Gastrocnemius medialis (tissue), 4 donors: ENCODE measurements around the gene ATRNL1. TPM values are rescaled to one million over a fixed set of nuclear protein-coding genes. Genes with fewer than 3 reads are reported as not detected.

Experiments used
- ATAC-seq, 2 donors: fragments of 150-250 bp; one replicate each; pipeline ENCODE4 v1.9.1; 2016
- DNase-seq, 2 donors: peaks; one replicate each; pipeline ENCODE4 v3.0.0-alpha.2; 2019
- H3K27ac ChIP-seq, 4 donors: fragments of 200-600 bp; sonication (generic); 1 replicate in 1 of 4; 2 replicates in 3 of 4; pipeline ENCODE4 v1.5.1; 2016 to 2018; ENCODE audit warnings: mild to moderate bottlenecking in 2 of 4, moderate library complexity in 1 of 4
- H3K27me3 ChIP-seq, 3 donors: fragments of 200-600 bp; sonication (generic) in 2 of 3; 1 replicate in 1 of 3; 2 replicates in 2 of 3; pipeline versions ENCODE4 v1.5.1 to v1.6.0; 2016 to 2019; ENCODE audit warnings: mild to moderate bottlenecking in 1 of 3, moderate library complexity in 1 of 3
- H3K36me3 ChIP-seq, 2 donors: fragments of 200-600 bp; sonication (generic) in 1 of 2; one replicate each; pipeline ENCODE4 v1.5.1; 2017 to 2018
- H3K4me1 ChIP-seq, 2 donors: fragments of 200-600 bp; sonication (generic) in 1 of 2; one replicate each; pipeline ENCODE4 v1.5.1; 2016 to 2017; ENCODE audit warnings: mild to moderate bottlenecking in 2 of 2
- H3K4me3 ChIP-seq, 4 donors: fragments of 200-600 bp; sonication (generic) in 3 of 4; 1 replicate in 1 of 4; 2 replicates in 3 of 4; pipeline ENCODE4 v1.5.1; 2016 to 2019; ENCODE audit warnings: mild to moderate bottlenecking in 2 of 4
- H3K9me3 ChIP-seq, 3 donors: fragments of 200-600 bp; sonication (generic) in 2 of 3; 1 replicate in 1 of 3; 2 replicates in 2 of 3; pipeline ENCODE4 v1.5.1; 2016 to 2019
- POLR2A ChIP-seq, 2 donors: fragments of 450-650 bp; IDR thresholded peaks; one replicate each; pipeline ENCODE4 v1.6.1; 2017; ENCODE audit warnings: antibody characterized with exemption in 2 of 2, mild to moderate bottlenecking in 2 of 2, moderate library complexity in 2 of 2
- in situ Hi-C, 4 donors: fragments of 200-750 bp; cut with MboI; loops; one replicate each; pipeline versions ENCODE4 v1.15.0 to v1.8.0; 2017; ENCODE audit warnings: low sequenced_read_pairs in 4 of 4
- intact Hi-C: fragments of 100-400 bp; cut with DNase I; formaldehyde crosslinking; loops from one replicate; pipeline ENCODE4 v1.15.1; 2023; ENCODE audit warnings: low total_unique reads
- total RNA-seq, 4 donors: library from RNA; depleted of rRNA; stranded (reverse); fragments of >200 nt; gene quantifications; one replicate each; pipeline versions ENCODE4 v1.1.0 to v1.2.3, GENCODE V29; 2016
- TF ChIP-seq, protein P1 (sequence below), 5 experiments: fragments of 450-650 bp in 3 of 5; fragments of 200-600 bp in 2 of 5; sonication (generic) in 2 of 5; IDR thresholded peaks in 4 of 5; conservative IDR thresholded peaks in 1 of 5; 1 replicate in 4 of 5; 2 replicates in 1 of 5; pipeline ENCODE4 v1.5.1; 2016 to 2019; ENCODE audit warnings: antibody characterized with exemption in 5 of 5, mild to moderate bottlenecking in 3 of 5, moderate library complexity in 3 of 5

ATRNL1 gene
- total RNA-seq, 4 donors from 2014 or later, result 1.6 to 10.8 (median 3.8) TPM

DNA sequence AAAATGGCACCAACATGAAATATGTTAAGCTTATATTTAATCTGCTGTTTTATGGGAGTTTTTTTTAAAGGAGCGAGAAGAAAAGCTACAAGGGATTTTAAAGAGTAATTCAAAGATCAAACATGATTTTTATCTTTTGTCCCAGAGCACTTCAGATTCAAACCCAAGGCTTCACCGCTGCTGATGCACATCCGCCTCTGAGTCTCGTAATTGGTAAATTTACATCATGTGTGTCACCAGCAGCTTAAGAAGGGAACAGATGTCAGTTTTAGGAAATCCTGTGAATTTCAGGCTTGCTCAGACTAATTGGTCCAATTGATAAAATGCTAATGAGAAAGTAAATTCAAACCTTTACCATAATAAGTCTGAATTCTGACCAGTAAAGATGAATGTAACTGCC is 773.5 kb downstream of the ATRNL1 start:
- no peak for ATAC-seq
- Histone ChIP-seq H3K27ac (no peak overlapping the region), H3K36me3 (no peaks in the 10 kb centered on the region), H3K4me1 (no peaks in the 10 kb centered on the region), H3K27me3 (no peaks in the 10 kb centered on the region), H3K9me3 (no peaks in the 10 kb centered on the region), H3K4me3 (no peak overlapping the region)
- in situ Hi-C loops (no loop called here), intact Hi-C loops (no loop called here)
- no peak for DNase-seq
- TF ChIP-seq, protein P1, sequence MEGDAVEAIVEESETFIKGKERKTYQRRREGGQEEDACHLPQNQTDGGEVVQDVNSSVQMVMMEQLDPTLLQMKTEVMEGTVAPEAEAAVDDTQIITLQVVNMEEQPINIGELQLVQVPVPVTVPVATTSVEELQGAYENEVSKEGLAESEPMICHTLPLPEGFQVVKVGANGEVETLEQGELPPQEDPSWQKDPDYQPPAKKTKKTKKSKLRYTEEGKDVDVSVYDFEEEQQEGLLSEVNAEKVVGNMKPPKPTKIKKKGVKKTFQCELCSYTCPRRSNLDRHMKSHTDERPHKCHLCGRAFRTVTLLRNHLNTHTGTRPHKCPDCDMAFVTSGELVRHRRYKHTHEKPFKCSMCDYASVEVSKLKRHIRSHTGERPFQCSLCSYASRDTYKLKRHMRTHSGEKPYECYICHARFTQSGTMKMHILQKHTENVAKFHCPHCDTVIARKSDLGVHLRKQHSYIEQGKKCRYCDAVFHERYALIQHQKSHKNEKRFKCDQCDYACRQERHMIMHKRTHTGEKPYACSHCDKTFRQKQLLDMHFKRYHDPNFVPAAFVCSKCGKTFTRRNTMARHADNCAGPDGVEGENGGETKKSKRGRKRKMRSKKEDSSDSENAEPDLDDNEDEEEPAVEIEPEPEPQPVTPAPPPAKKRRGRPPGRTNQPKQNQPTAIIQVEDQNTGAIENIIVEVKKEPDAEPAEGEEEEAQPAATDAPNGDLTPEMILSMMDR (IDR thresholded peaks at IDR 0.05 in 4 of 5, conservative IDR thresholded peaks at IDR 0.05 in 1 of 5), result no peak
- TF ChIP-seq POLR2A (IDR thresholded peaks at IDR 0.05), result no peak

- Histone ChIP-seq H3K9me3 (no peaks in the 10 kb centered on the region), H3K27ac (no peak overlapping the region), H3K4me3 (no peak overlapping the region), H3K4me1 (no peaks in the 10 kb centered on the region), H3K36me3 (no peaks in the 10 kb centered on the region), H3K27me3 (no peaks in the 10 kb centered on the region)
- ATAC-seq (no peak), DNase-seq (no peak)
- in situ Hi-C loops (no loop called here), intact Hi-C loops (no loop called here)
- no peak for TF ChIP-seq POLR2A (IDR thresholded peaks at IDR 0.05)
- TF ChIP-seq, protein P1 (IDR thresholded peaks at IDR 0.05 in 4 of 5, conservative IDR thresholded peaks at IDR 0.05 in 1 of 5), result no peak
Measured at GRCh38 chr10:115867305-115867704, 774.1 kb downstream of the ATRNL1 start.

GRCh38 chr10:115871855-115872254 is 778.7 kb downstream of the ATRNL1 start:
- Histone ChIP-seq H3K4me1 (no peaks in the 10 kb centered on the region), H3K27ac (no peak overlapping the region), H3K36me3 (no peaks in the 10 kb centered on the region), H3K9me3 (no peaks in the 10 kb centered on the region), H3K4me3 (no peak overlapping the region), H3K27me3 (no peaks in the 10 kb centered on the region)
- in situ Hi-C loops, result no loop called here
- TF ChIP-seq, protein P1 (IDR thresholded peaks at IDR 0.05 in 4 of 5, conservative IDR thresholded peaks at IDR 0.05 in 1 of 5), result no peak
- ATAC-seq (no peak), DNase-seq (no peak)
- intact Hi-C loops, result no loop called here

DNA sequence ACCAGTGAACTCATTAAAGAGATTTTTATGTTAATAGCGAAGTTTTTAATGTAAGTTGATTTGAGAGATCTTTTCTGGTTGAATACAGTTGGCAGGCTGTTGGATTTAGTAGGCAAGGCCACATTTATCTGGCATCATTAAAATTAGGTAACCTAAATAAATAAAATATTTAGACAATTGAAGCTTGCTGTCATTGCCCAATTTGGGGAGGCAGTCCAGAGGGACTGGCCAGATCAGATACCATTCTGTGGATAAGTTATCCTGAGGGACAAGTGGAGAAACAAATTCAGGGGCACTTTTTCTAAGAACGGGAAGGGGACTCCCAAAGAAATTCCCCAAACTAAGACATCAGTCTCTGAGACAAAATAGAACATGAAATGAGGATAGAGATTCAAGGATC is 782.0 kb downstream of the ATRNL1 start:
- intact Hi-C loops (no loop called here), in situ Hi-C loops (no loop called here)
- Histone ChIP-seq H3K27me3 (no peaks in the 10 kb centered on the region), H3K9me3 (no peaks in the 10 kb centered on the region), H3K4me1 (no peaks in the 10 kb centered on the region), H3K27ac (no peak overlapping the region), H3K36me3 (no peaks in the 10 kb centered on the region), H3K4me3 (no peak overlapping the region)
- ATAC-seq, result no peak
- TF ChIP-seq, protein P1 (IDR thresholded peaks at IDR 0.05 in 4 of 5, conservative IDR thresholded peaks at IDR 0.05 in 1 of 5), result no peak
- TF ChIP-seq POLR2A (IDR thresholded peaks at IDR 0.05), result no peak
- DNase-seq, result no peak

DNA sequence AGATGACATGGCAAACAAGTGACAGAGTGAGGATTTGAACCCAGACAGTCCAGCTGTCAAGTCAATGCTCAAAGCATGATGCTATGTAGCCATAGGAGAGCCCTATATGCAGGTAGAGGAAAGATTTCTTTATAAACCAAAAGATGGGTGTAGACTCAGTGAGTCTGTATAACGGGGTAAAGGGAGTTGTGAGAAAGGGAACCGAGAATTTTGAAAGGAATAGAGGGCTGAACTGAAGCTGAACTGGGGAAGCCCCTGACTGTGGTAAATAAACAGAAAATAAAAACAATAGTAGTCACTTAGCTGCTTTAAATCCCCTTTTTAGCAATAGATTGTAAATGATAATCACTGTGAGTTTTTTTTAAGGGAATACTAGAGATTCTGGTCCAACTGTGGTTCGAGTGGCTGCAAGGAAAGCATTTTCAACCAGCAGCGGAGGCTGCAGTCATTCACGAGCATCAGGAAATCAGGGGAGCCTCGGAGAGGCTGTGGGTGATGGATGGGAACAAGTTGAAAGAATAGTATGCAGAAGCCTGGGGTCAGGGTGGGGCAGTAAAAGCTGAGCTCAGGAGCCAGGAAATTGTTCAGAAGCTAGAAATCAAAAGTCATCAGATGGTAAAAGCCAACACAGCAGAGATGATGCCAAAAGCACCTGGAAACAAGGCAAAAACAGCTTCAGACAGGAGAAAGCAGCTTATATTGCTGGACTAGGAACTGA is 786.4 kb downstream of the ATRNL1 start:
- no peak overlapping the region for H3K27ac ChIP-seq
- no peaks in the 10 kb centered on the region for H3K36me3 ChIP-seq
- no peaks in the 10 kb centered on the region for H3K4me1 ChIP-seq
- ATAC-seq (no peak), DNase-seq (no peak)
- in situ Hi-C loops, result no loop called here
- no peak overlapping the region for H3K4me3 ChIP-seq
- H3K9me3 ChIP-seq, result no peaks in the 10 kb centered on the region
- no peak for TF ChIP-seq POLR2A (IDR thresholded peaks at IDR 0.05)
- TF ChIP-seq, protein P1 (IDR thresholded peaks at IDR 0.05 in 4 of 5, conservative IDR thresholded peaks at IDR 0.05 in 1 of 5), result no peak
- no peaks in the 10 kb centered on the region for H3K27me3 ChIP-seq
- intact Hi-C loops, result no loop called here
